Fibroblast of pulmonary artery (primary cell): ENCODE data around the gene MGLL.

Experiments
- DNase-seq: peaks from one replicate; pipeline ENCODE4 v3.0.0-alpha.2; 2010; ENCODE audit warnings: low read depth
- H3K4me3 ChIP-seq: replicated peaks from 2 replicates; pipeline ENCODE4 v1.5.1; 2011; ENCODE audit warnings: low read depth, mild to moderate bottlenecking, control low read depth, low read length, moderate library complexity
- CTCF ChIP-seq: IDR thresholded peaks from 2 replicates; pipeline ENCODE4 v1.5.1; 2011; ENCODE audit warnings: mild to moderate bottlenecking, control low read depth, low read length, inconsistent platforms; ENCODE audit errors: missing control alignments

The MGLL gene

GRCh38 chr3:127692501-127693335 lies 129.6 kb downstream of the MGLL start:
- no peak overlapping the region for H3K4me3 ChIP-seq
- TF ChIP-seq CTCF = no peak
- DNase-seq = no peak

GRCh38 chr3:127691974-127692373 lies 130.3 kb downstream of the MGLL start:
- no peak for TF ChIP-seq CTCF
- no peak for DNase-seq
- H3K4me3 ChIP-seq = no peak overlapping the region

GRCh38 chr3:127691489-127691888 lies 130.8 kb downstream of the MGLL start:
- no peak for TF ChIP-seq CTCF
- no peak for DNase-seq
- no peak overlapping the region for H3K4me3 ChIP-seq

GRCh38 chr3:127690823-127691452 lies 131.4 kb downstream of the MGLL start:
- H3K4me3 ChIP-seq = no peak overlapping the region
- DNase-seq = peak; percentile 75
- peak; percentile 84 for TF ChIP-seq CTCF

GRCh38 chr3:127690106-127690505 lies 132.2 kb downstream of the MGLL start:
- no peak for TF ChIP-seq CTCF
- H3K4me3 ChIP-seq = no peak overlapping the region
- DNase-seq = peak; percentile 66

- no peak for TF ChIP-seq CTCF
- DNase-seq = no peak
- no peak overlapping the region for H3K4me3 ChIP-seq
Measured at GRCh38 chr3:127689266-127689860, 133.0 kb downstream of the MGLL start.
